Stomach (tissue), 19 donors: ENCODE measurements around the gene SRF. TPM values are rescaled to one million over a fixed set of nuclear protein-coding genes. Genes with fewer than 3 reads are reported as not detected.

ENCODE experiments used
- DNase-seq, 2 donors: peaks; one replicate each; pipeline versions ENCODE4 v3.0.0 to v3.0.0-alpha.2; 2013 to 2019
- H3K27ac ChIP-seq, 5 donors: fragments of 200-600 bp in 4 of 5; sonication (generic) in 4 of 5; one replicate each; pipeline ENCODE4 v1.5.1; 2013 to 2019; ENCODE audit warnings: mild to moderate bottlenecking in 1 of 5, moderate library complexity in 1 of 5
- H3K27me3 ChIP-seq, 3 donors: fragments of 200-600 bp; sonication (generic); one replicate each; pipeline ENCODE4 v1.5.1; 2017 to 2019; ENCODE audit warnings: mixed run types in 1 of 3
- H3K36me3 ChIP-seq, 4 donors: fragments of 200-600 bp; sonication (generic); 1 replicate in 3 of 4; 2 replicates in 1 of 4; pipeline ENCODE4 v1.5.1; 2016 to 2019
- H3K4me1 ChIP-seq, 4 donors: fragments of 200-600 bp; sonication (generic); one replicate each; pipeline ENCODE4 v1.5.1; 2016 to 2019
- H3K4me3 ChIP-seq, 4 donors: fragments of 200-600 bp; sonication (generic) in 3 of 4; one replicate each; pipeline ENCODE4 v1.5.1; 2016 to 2019; ENCODE audit warnings: mild to moderate bottlenecking in 1 of 4
- H3K9me3 ChIP-seq, 4 donors: fragments of 200-600 bp; sonication (generic); one replicate each; pipeline ENCODE4 v1.5.1; 2016 to 2019
- EP300 ChIP-seq: sonication (generic); formaldehyde crosslinking; IDR thresholded peaks from one replicate; pipeline ENCODE4 v1.6.1; 2017; ENCODE audit warnings: antibody characterized with exemption
- POLR2A ChIP-seq, 4 donors: fragments of 450-650 bp; IDR thresholded peaks; one replicate each; pipeline ENCODE4 v1.6.1; 2016; ENCODE audit warnings: antibody characterized with exemption in 4 of 4, control low read depth in 2 of 4, mild to moderate bottlenecking in 1 of 4, moderate library complexity in 1 of 4
- POLR2AphosphoS5 ChIP-seq, 3 donors: sonication (generic); formaldehyde crosslinking; IDR thresholded peaks; one replicate each; pipeline ENCODE4 v1.6.1; 2016; ENCODE audit warnings: antibody characterized with exemption in 3 of 3
- WGBS, 5 donors: extraction: QIAGEN DNeasy Blood & Tissue Kit in 3 of 5; methylation state at CpG; one replicate each; pipeline versions ENCODE4 v1.1.5 to v1.1.7; 2013 to 2018; 5-methylcytosine and 5-hydroxymethylcytosine counted together
- intact Hi-C: fragments of 100-400 bp; cut with DNase I; formaldehyde crosslinking; loops from one replicate; pipeline ENCODE4 v1.15.1; 2023; ENCODE audit warnings: low total_unique reads
- long read RNA-seq, 10 donors: transcript quantifications; one replicate each; lab custom pipeline, GENCODE V29; 2026
- polyA plus RNA-seq, 3 donors: library from polyadenylated mRNA; stranded (reverse); fragments of 200-250 nt; gene quantifications; one replicate each; pipeline ENCODE4 v1.2.3, GENCODE V29; 2013
- total RNA-seq, 5 donors: library from RNA; depleted of rRNA; stranded (reverse); fragments of >200 nt; gene quantifications; one replicate each; pipeline versions ENCODE4 v1.1.0 to v1.2.3, GENCODE V29; 2014 to 2016
- TF ChIP-seq, protein P1 (sequence below), 7 experiments: fragments of 450-650 bp in 4 of 7; fragments of 200-600 bp in 3 of 7; sonication (generic) in 3 of 7; IDR thresholded peaks; one replicate each; pipeline ENCODE4 v1.5.1; 2016 to 2019; ENCODE audit warnings: antibody characterized with exemption in 7 of 7, control low read depth in 2 of 7, mild to moderate bottlenecking in 1 of 7
- donor health status: healthy with polysubstance abuse.
- donor health status: Bipolar disorder and iron deficiency.
- donor health status: healthy.

SRF gene
- 10 to 100 TPM; 10.5 to 40.6 (median 25.5) TPM for total RNA-seq
- 10 to 100 TPM; 21.7 to 25.6 (median 22.5) TPM for polyA plus RNA-seq
- long read RNA-seq, donor 1, full-length matches to known transcripts, result 6 of 14 reads
- long read RNA-seq, donor 1, partial matches to known transcripts, result 8 of 14 reads
- long read RNA-seq, donor 1, other reads (novel, unspliced or antisense), result 0 of 14 reads
- long read RNA-seq, donor 2, full-length matches to known transcripts, result 5 of 11 reads
- long read RNA-seq, donor 2, partial matches to known transcripts, result 6 of 11 reads
- long read RNA-seq, donor 2, other reads (novel, unspliced or antisense), result 0 of 11 reads
- long read RNA-seq, donor 3, full-length matches to known transcripts, result 3 of 3 reads
- long read RNA-seq, donor 3, partial matches to known transcripts, result 0 of 3 reads
- long read RNA-seq, donor 3, other reads (novel, unspliced or antisense), result 0 of 3 reads
- long read RNA-seq, donor 4, result 0 reads
- long read RNA-seq, donor 5, full-length matches to known transcripts, result 1 of 38 reads
- long read RNA-seq, donor 5, partial matches to known transcripts, result 37 of 38 reads
- long read RNA-seq, donor 5, other reads (novel, unspliced or antisense), result 0 of 38 reads
- long read RNA-seq, donor 6, full-length matches to known transcripts, result 7 of 21 reads
- long read RNA-seq, donor 6, partial matches to known transcripts, result 14 of 21 reads
- long read RNA-seq, donor 6, other reads (novel, unspliced or antisense), result 0 of 21 reads
- long read RNA-seq, donor 7, full-length matches to known transcripts, result 9 of 75 reads
- long read RNA-seq, donor 7, partial matches to known transcripts, result 66 of 75 reads
- long read RNA-seq, donor 7, other reads (novel, unspliced or antisense), result 0 of 75 reads
- long read RNA-seq, donor 8, partial matches to known transcripts, result 11 of 11 reads
- long read RNA-seq, donor 8, other reads (novel, unspliced or antisense), result 0 of 11 reads
- long read RNA-seq, donor 9, full-length matches to known transcripts, result 1 of 8 reads
- long read RNA-seq, donor 9, partial matches to known transcripts, result 7 of 8 reads
- long read RNA-seq, donor 9, other reads (novel, unspliced or antisense), result 0 of 8 reads
- long read RNA-seq, donor 10, result 0 reads

DNA sequence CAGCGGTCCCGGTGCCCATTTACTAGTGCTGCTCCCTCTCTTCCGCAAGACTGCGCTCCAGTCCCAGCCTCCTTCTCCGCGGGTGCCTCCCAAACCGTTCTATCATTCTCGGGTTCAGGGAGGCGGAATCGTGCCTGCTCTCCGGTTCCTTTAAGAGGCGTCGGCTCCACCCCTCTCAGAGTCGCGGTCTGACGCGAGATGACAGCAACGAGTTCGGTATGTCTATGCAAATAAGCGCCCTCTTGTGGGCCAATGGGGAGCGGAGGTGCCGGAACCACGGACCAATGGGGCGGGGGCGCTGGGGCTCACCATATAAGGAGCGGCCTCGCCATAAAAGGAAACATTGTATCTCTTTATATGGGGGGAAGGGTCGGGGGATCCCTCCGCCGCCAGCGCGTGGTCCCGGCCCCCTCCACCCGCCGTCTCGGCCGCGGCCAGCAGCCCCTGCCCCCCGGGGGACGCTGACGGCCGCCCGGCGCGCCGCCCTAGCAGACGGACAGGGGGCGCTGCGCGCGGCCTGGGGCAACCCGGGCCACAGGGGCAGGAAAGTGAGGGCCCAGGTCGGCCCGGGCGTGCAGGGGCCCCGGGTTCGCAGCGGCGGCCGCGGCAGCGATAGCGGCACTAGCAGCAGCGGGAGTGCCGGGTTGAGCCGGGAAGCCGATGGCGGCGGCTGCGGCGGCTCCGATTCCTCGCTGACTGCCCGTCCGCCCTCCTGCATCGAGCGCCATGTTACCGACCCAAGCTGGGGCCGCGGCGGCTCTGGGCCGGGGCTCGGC lies at the start of gene SRF:
TSS of gene SRF (plus strand) at position 339 of the 776 bp plus-strand sequence. CDS start at position 727, 388 bp downstream.
- peaks cover 32 to 48% (median 45%) of the 10 kb centered on the region in 4 donors for H3K4me1 ChIP-seq
- peak within 1 kb of the TSS; percentile 91 to 100 (median 99) for H3K27ac ChIP-seq
- peaks cover 7 to 11% (median 10%) of the 10 kb centered on the region in 4 donors for H3K36me3 ChIP-seq
- no peaks in the 10 kb centered on the region for H3K9me3 ChIP-seq
- H3K4me3 ChIP-seq, result peak within 1 kb of the TSS; percentile 93 to 95 (median 94)
- no peaks in the 10 kb centered on the region for H3K27me3 ChIP-seq
- intact Hi-C loops, result no loop called here
- DNase-seq, result peak; percentile 100
- TF ChIP-seq POLR2AphosphoS5 (IDR thresholded peaks at IDR 0.05), result peak; percentile 51 to 78 (median 73)
- TF ChIP-seq, protein P1, sequence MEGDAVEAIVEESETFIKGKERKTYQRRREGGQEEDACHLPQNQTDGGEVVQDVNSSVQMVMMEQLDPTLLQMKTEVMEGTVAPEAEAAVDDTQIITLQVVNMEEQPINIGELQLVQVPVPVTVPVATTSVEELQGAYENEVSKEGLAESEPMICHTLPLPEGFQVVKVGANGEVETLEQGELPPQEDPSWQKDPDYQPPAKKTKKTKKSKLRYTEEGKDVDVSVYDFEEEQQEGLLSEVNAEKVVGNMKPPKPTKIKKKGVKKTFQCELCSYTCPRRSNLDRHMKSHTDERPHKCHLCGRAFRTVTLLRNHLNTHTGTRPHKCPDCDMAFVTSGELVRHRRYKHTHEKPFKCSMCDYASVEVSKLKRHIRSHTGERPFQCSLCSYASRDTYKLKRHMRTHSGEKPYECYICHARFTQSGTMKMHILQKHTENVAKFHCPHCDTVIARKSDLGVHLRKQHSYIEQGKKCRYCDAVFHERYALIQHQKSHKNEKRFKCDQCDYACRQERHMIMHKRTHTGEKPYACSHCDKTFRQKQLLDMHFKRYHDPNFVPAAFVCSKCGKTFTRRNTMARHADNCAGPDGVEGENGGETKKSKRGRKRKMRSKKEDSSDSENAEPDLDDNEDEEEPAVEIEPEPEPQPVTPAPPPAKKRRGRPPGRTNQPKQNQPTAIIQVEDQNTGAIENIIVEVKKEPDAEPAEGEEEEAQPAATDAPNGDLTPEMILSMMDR (IDR thresholded peaks at IDR 0.05), result peak in 5 of 7 experiments; percentile 3 to 88 (median 55)
- peak in 1 of 4 donors; percentile 53 for TF ChIP-seq POLR2A (IDR thresholded peaks at IDR 0.05)
- TF ChIP-seq EP300, result no peak
- WGBS, 5 donors, result 0 to 1% (median 1%) methylated on average over 25 to 83 of the region's 83 CpGs

DNA sequence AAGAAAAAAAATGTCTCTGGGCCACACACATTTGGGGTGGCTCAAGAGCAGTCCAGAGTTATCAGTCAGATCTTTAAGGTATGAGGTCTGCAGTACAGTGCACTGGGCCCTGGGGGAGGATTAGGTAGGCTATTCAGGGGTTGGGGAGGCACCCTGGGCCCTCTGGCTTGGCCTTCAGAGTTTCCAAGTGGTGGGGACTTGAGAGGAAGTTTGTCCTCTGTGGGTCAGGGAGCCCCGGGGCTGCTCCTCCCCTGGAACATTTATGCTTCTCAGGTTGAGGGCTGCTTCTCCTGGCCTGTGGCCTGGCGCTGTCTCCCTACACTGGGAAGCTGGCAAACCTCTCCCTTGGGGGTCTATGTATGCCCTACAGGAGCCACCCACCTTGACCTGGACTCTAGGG lies 48.9 kb upstream of the SRF start:
- peaks cover 5 to 31% (median 19%) of the 10 kb centered on the region in 4 donors for H3K4me1 ChIP-seq
- H3K36me3 ChIP-seq, result no peaks in the 10 kb centered on the region
- no peak overlapping the region for H3K4me3 ChIP-seq
- TF ChIP-seq, protein P1 (IDR thresholded peaks at IDR 0.05), result no peak
- no peak for TF ChIP-seq POLR2AphosphoS5 (IDR thresholded peaks at IDR 0.05)
- TF ChIP-seq POLR2A (IDR thresholded peaks at IDR 0.05), result no peak
- no peak for TF ChIP-seq EP300
- no peaks in the 10 kb centered on the region for H3K9me3 ChIP-seq
- intact Hi-C loops, result no loop called here
- H3K27ac ChIP-seq, result peak overlapping the region in 3 of 5 donors; percentile 66 to 78 (median 73)
- no peaks in the 10 kb centered on the region for H3K27me3 ChIP-seq
- 70 to 86% (median 80%) methylated on average over 2 of the region's 2 CpGs for WGBS, 5 donors
- no peak for DNase-seq

DNA sequence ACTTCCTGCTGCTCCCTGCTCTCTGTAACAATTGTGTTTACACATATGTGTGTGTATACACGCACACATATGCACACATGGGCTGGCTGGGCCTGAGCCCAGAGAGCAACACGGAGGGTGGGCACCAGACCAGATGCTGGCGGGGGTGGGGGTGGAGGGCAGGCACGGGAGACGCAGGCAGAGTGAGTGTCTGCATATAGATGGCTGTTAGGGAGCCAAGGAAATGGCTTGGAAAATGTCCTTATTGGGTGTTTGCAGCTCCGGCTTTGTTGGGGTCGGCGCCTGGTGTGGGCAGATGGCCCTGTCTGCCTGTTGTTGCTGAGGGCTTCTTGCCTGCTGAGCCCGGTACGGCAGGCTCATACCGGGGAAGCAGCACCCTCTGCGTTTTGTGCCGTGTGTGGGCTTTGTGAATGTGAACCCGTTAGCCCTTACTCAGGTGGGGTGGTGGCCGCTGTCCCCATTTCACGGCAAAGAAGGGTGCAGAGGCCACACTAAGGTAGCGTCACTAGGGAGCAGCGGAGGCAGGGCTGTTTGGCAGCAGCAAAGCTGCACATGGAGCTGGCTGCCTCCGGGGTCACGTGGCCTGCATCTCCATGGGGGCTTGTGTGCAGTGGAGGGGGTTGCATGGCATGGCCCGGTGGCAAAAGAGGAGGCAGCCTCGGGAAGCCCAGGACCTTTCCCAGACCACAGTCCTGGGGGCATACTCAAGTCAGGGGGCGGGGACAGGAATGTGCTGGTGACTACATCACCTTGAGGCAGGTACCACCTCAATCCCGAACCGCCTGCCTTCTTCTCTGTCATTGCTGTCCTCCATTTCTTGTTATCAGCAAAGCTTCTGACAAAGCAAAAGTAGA lies 47.4 kb upstream of the SRF start:
- Histone ChIP-seq H3K4me1 (peaks cover 5 to 37% (median 22%) of the 10 kb centered on the region in 4 donors), H3K27ac (peak overlapping the region in 3 of 5 donors; percentile 22 to 44 (median 32)), H3K9me3 (no peaks in the 10 kb centered on the region), H3K4me3 (no peak overlapping the region), H3K27me3 (no peaks in the 10 kb centered on the region), H3K36me3 (no peaks in the 10 kb centered on the region)
- no peak for TF ChIP-seq POLR2AphosphoS5 (IDR thresholded peaks at IDR 0.05)
- no peak for TF ChIP-seq POLR2A (IDR thresholded peaks at IDR 0.05)
- TF ChIP-seq, protein P1 (IDR thresholded peaks at IDR 0.05), result no peak
- intact Hi-C loops, result no loop called here
- peak in 1 of 2 donors; percentile 77 for DNase-seq
- 58 to 76% (median 69%) methylated on average over 23 to 25 of the region's 25 CpGs for WGBS, 5 donors
